ENCODE measurements around the gene ATXN7. TPM values are rescaled to one million over a fixed set of nuclear protein-coding genes. Genes with fewer than 3 reads are reported as not detected.

Gene ATXN7
- total RNA-seq, 1 donor from 2014 or later: 13.2 TPM

GRCh38 chr3:63908776-63909175 lies 45.1 kb downstream of the ATXN7 start:
- Histone ChIP-seq H3K27me3 (no peaks in the 10 kb centered on the region), H3K4me1 (peaks cover 3 to 11% of the 10 kb centered on the region in 2 donors), H3K36me3 (no peaks in the 10 kb centered on the region), H3K27ac (no peak overlapping the region), H3K4me3 (no peak overlapping the region), H3K9me3 (no peaks in the 10 kb centered on the region)
- TF ChIP-seq CTCF (IDR thresholded peaks at IDR 0.05): no peak
- intact Hi-C loops (cut with DNase I): no loop called here
- no peak for DNase-seq (ENCODE audit: low spot score in 2 of 2)

- H3K36me3 ChIP-seq: no peaks in the 10 kb centered on the region
- no peaks in the 10 kb centered on the region for H3K27me3 ChIP-seq
- no peaks in the 10 kb centered on the region for H3K9me3 ChIP-seq
- DNase-seq (ENCODE audit: low spot score in 2 of 2): no peak
- H3K27ac ChIP-seq: no peak overlapping the region
- H3K4me1 ChIP-seq: peaks cover 3 to 17% of the 10 kb centered on the region in 2 donors
- intact Hi-C loops (cut with DNase I): no loop called here
- no peak for TF ChIP-seq CTCF (IDR thresholded peaks at IDR 0.05)
- no peak overlapping the region for H3K4me3 ChIP-seq
Measured at GRCh38 chr3:63909431-63909830, 45.8 kb downstream of the ATXN7 start.

GRCh38 chr3:63910001-63910400 lies 46.3 kb downstream of the ATXN7 start:
- no peak for DNase-seq (ENCODE audit: low spot score in 2 of 2)
- Histone ChIP-seq H3K36me3 (peaks cover 0 to 3% of the 10 kb centered on the region in 2 donors), H3K4me3 (no peak overlapping the region), H3K27me3 (no peaks in the 10 kb centered on the region), H3K4me1 (peaks cover 3 to 17% of the 10 kb centered on the region in 2 donors), H3K9me3 (no peaks in the 10 kb centered on the region), H3K27ac (no peak overlapping the region)
- intact Hi-C loops (cut with DNase I): loop anchor here (5.0 kb wide), 2 partner anchors 67 to 82 kb away; no protein-coding TSS in a partner anchor
- TF ChIP-seq CTCF (IDR thresholded peaks at IDR 0.05): no peak

GRCh38 chr3:63910891-63911290 lies 47.2 kb downstream of the ATXN7 start:
- intact Hi-C loops (cut with DNase I): loop anchor here (5.0 kb wide), 2 partner anchors 66 to 81 kb away; no protein-coding TSS in a partner anchor
- DNase-seq (ENCODE audit: low spot score in 2 of 2): no peak
- Histone ChIP-seq H3K9me3 (no peaks in the 10 kb centered on the region), H3K4me1 (peaks cover 3 to 17% of the 10 kb centered on the region in 2 donors), H3K36me3 (peaks cover 0 to 3% of the 10 kb centered on the region in 2 donors), H3K27ac (peak overlapping the region in 1 of 2 donors; percentile 99), H3K4me3 (peak overlapping the region in 1 of 2 donors; percentile 97), H3K27me3 (no peaks in the 10 kb centered on the region)
- TF ChIP-seq CTCF (IDR thresholded peaks at IDR 0.05): no peak

GRCh38 chr3:63911509-63911872 lies 47.8 kb downstream of the ATXN7 start:
- peak overlapping the region; percentile 97 to 98 for H3K4me3 ChIP-seq
- intact Hi-C loops (cut with DNase I): loop anchor here (5.0 kb wide), 2 partner anchors 66 to 81 kb away; no protein-coding TSS in a partner anchor
- peaks cover 0 to 6% of the 10 kb centered on the region in 2 donors for H3K36me3 ChIP-seq
- peaks cover 3 to 17% of the 10 kb centered on the region in 2 donors for H3K4me1 ChIP-seq
- peak overlapping the region; percentile 99 to 100 for H3K27ac ChIP-seq
- TF ChIP-seq CTCF (IDR thresholded peaks at IDR 0.05): no peak
- H3K27me3 ChIP-seq: no peaks in the 10 kb centered on the region
- no peak for DNase-seq (ENCODE audit: low spot score in 2 of 2)
- no peaks in the 10 kb centered on the region for H3K9me3 ChIP-seq

All from ascending aorta (tissue), 2 donors.